HepG2 (cell line): ENCODE data around the gene SEPTIN10. TPM values are rescaled to one million over a fixed set of nuclear protein-coding genes. Genes with fewer than 3 reads are reported as not detected.

Source experiments
- ATAC-seq: fragments of 200-7000 bp; cut with Tn5 transposase; 3 replicates; pipeline ENCODE4 v1.9.1; 2020; ENCODE audit warnings: mild to moderate bottlenecking, moderate library complexity
- BruUV-seq: library from RNA; stranded (reverse); fragments of 400-500 nt; replicated peaks from 2 replicates; lab custom pipeline; 2021; lab: Mats Ljungman, UMichigan
- CTCF ChIA-PET: fragments of 300-600 bp; formaldehyde crosslinking; extraction: SDS; loops from one replicate; lab custom pipeline; 2021; ENCODE audit warnings: low total read pairs, inconsistent platforms, low intra/inter-chr PET ratio; lab: Yijun Ruan, JAX
- POLR2A ChIA-PET: fragments of 350-600 bp; sonication (Branson Sonifier 250); formaldehyde crosslinking; loops from one replicate; lab custom pipeline; 2020; ENCODE audit warnings: antibody characterized with exemption, inconsistent platforms; lab: Yijun Ruan, JAX
- DNase-seq: peaks from one replicate; pipeline ENCODE4 v3.0.0-alpha.2; 2015; ENCODE audit warnings: low spot score
- FAIRE-seq: peaks from 3 replicates; lab custom pipeline; 2011; peaks lifted over from hg19 to GRCh38; lab: Jason Lieb, UNC
- H2AFZ ChIP-seq: one replicate; pipeline ENCODE4 v1.6.1; 2011; ENCODE audit warnings: low read length, inconsistent platforms
- H3K27ac ChIP-seq: fragments of 300-600 bp; 3 replicates; pipeline ENCODE4 v1.8.0; 2011; ENCODE audit warnings: mixed run types, mild to moderate bottlenecking, mixed read lengths, low read length, inconsistent platforms; ENCODE audit not compliant: insufficient read depth; ENCODE audit errors: extremely low read length
- H3K27me3 ChIP-seq, 2 experiments: fragments of 200-600 bp in 1 of 2; 2 replicates in 1 of 2; 3 replicates in 1 of 2; pipeline versions ENCODE4 v1.6.0 to v1.8.0; 2011; ENCODE audit warnings: low read length in 2 of 2, mild to moderate bottlenecking in 2 of 2, moderate library complexity in 2 of 2, inconsistent platforms in 1 of 2; ENCODE audit not compliant: insufficient read depth in 2 of 2, control insufficient read depth in 1 of 2
- H3K36me3 ChIP-seq, 2 experiments: fragments of 200-600 bp in 1 of 2; replicated peaks in 1 of 2; 2 replicates in 1 of 2; 3 replicates in 1 of 2; pipeline versions ENCODE4 v1.5.1 to v1.8.0; 2011; ENCODE audit warnings: low read length in 2 of 2, inconsistent platforms in 1 of 2; ENCODE audit not compliant: insufficient read depth in 2 of 2, control insufficient read depth in 1 of 2
- H3K4me1 ChIP-seq: 2 replicates; pipeline ENCODE4 v1.5.1; 2012; ENCODE audit warnings: low read length, inconsistent platforms; ENCODE audit not compliant: insufficient read depth
- H3K4me2 ChIP-seq: 2 replicates; pipeline ENCODE4 v1.6.0; 2011; ENCODE audit warnings: low read depth, low read length, inconsistent platforms
- H3K4me3 ChIP-seq, 3 experiments: fragments of 200-600 bp in 1 of 3; sonication (generic), shearing (Covaris generic) in 1 of 3; replicated peaks in 1 of 3; 2 replicates each; pipeline ENCODE4 v1.5.1; 2011 to 2016; ENCODE audit warnings: low read length in 3 of 3, inconsistent platforms in 2 of 3, low read depth in 2 of 3, mild to moderate bottlenecking in 2 of 3, control low read depth in 1 of 3, mixed read lengths in 1 of 3; ENCODE audit not compliant: insufficient read depth in 1 of 3
- H3K79me2 ChIP-seq: one replicate; pipeline ENCODE4 v1.6.1; 2011; ENCODE audit warnings: low read length, inconsistent platforms; ENCODE audit not compliant: insufficient read depth
- H3K9ac ChIP-seq: 2 replicates; pipeline ENCODE4 v1.6.0; 2011; ENCODE audit warnings: mild to moderate bottlenecking, low read depth, low read length, inconsistent platforms; ENCODE audit not compliant: insufficient read depth
- H3K9me3 ChIP-seq: 2 replicates; pipeline ENCODE4 v1.5.1; 2012; ENCODE audit warnings: mild to moderate bottlenecking, low read length
- H4K20me1 ChIP-seq: 2 replicates; pipeline ENCODE4 v1.6.0; 2011; ENCODE audit warnings: inconsistent platforms, mild to moderate bottlenecking, low read length, moderate library complexity; ENCODE audit not compliant: insufficient read depth
- ARNTL ChIP-seq: sonication (generic); formaldehyde crosslinking; IDR thresholded peaks from 2 replicates; pipeline ENCODE4 v1.4.0; 2020; ENCODE audit warnings: mild to moderate bottlenecking, missing genetic modification reagents
- FOSL1 ChIP-seq: sonication (generic); formaldehyde crosslinking; IDR thresholded peaks from 2 replicates; pipeline ENCODE4 v1.9.0; 2021; ENCODE audit warnings: missing genetic modification reagents, borderline replicate concordance
- FOXC1 ChIP-seq: sonication (generic); formaldehyde crosslinking; IDR thresholded peaks from 2 replicates; pipeline ENCODE4 v1.8.0; 2022; ENCODE audit warnings: mild to moderate bottlenecking, missing genetic modification reagents, borderline replicate concordance
- GABPA ChIP-seq, 2 experiments: IDR thresholded peaks; 2 replicates each; pipeline ENCODE4 v1.6.1; 2011 to 2016; ENCODE audit warnings: low read depth in 2 of 2, low read length in 1 of 2, missing biosample characterization in 1 of 2, missing genetic modification characterization in 1 of 2
- GATAD2A ChIP-seq: IDR thresholded peaks from 2 replicates; pipeline ENCODE4 v1.6.1; 2016
- NFIB ChIP-seq: sonication (generic); formaldehyde crosslinking; IDR thresholded peaks from 2 replicates; pipeline ENCODE4 v1.9.0; 2021; ENCODE audit warnings: missing genetic modification reagents, mild to moderate bottlenecking, borderline replicate concordance
- TCF12 ChIP-seq, 2 experiments: fragments of 450-650 bp in 1 of 2; sonication (generic) in 1 of 2; formaldehyde crosslinking in 1 of 2; IDR thresholded peaks; 2 replicates each; pipeline versions ENCODE4 v1.6.1 to v1.8.0; 2017 to 2022; ENCODE audit warnings: antibody characterized with exemption in 1 of 2, mild to moderate bottlenecking in 1 of 2, missing genetic modification reagents in 1 of 2, moderate library complexity in 1 of 2
- ZFP36L1 ChIP-seq: sonication (generic); formaldehyde crosslinking; IDR thresholded peaks from 2 replicates; pipeline ENCODE4 v1.8.0; 2022; ENCODE audit warnings: mild to moderate bottlenecking, missing genetic modification reagents, moderate library complexity
- ZNF530 ChIP-seq: sonication (generic); formaldehyde crosslinking; IDR thresholded peaks from 2 replicates; pipeline ENCODE4 v1.5.0; 2020; ENCODE audit warnings: low read depth, mild to moderate bottlenecking, missing genetic modification reagents
- WGBS: methylation state at CpG from one replicate; pipeline ENCODE4 v1.1.6; 2017; ENCODE audit warnings: low lambda C conversion rate; 5-methylcytosine and 5-hydroxymethylcytosine counted together
- in situ Hi-C: cut with HindIII; loops from 2 replicates; pipeline ENCODE4 v1.10.0; 2017; ENCODE audit warnings: low pct_unique_long_range_greater_than_20kb; ENCODE audit not compliant: extremely low pct_ligation_motif_present
- intact Hi-C: fragments of 100-400 bp; cut with micrococcal nuclease; formaldehyde crosslinking; loops from one replicate; pipeline ENCODE4 v1.10.0; 2022; ENCODE audit not compliant: unreplicated experiment
- polyA plus RNA-seq, 8 experiments: library from polyadenylated mRNA; depleted of rRNA in 3 of 8; stranded (reverse) in 7 of 8; unstranded in 1 of 8; fragments of >200 nt; fragmentation: Illumina TruSeq in 4 of 8; extraction: Trizol in 4 of 8; gene quantifications; 2 replicates each; pipeline versions ENCODE4 v1.2.1 to v1.2.3, GENCODE V29; 2011 to 2016; ENCODE audit warnings: low read depth in 4 of 8, missing spikeins in 1 of 8, mixed read lengths in 1 of 8; ENCODE audit not compliant: insufficient read depth in 1 of 8
- total RNA-seq, 5 experiments: library from RNA; depleted of rRNA; stranded (reverse); fragments of >200 nt; fragmentation: Illumina TruSeq; extraction: Trizol; gene quantifications; 2 replicates each; pipeline ENCODE4 v1.2.3, GENCODE V29; 2016; ENCODE audit warnings: low read depth in 1 of 5
- TF ChIP-seq, protein P1 (sequence below): sonication (generic); formaldehyde crosslinking; IDR thresholded peaks from 2 replicates; pipeline ENCODE4 v1.4.0; 2020; ENCODE audit warnings: missing genetic modification reagents, mild to moderate bottlenecking, borderline replicate concordance
- TF ChIP-seq, protein P2 (sequence below): sonication (generic); formaldehyde crosslinking; IDR thresholded peaks from 2 replicates; pipeline ENCODE4 v1.4.0; 2020; ENCODE audit warnings: missing genetic modification reagents

Gene SEPTIN10
- total and polyA plus RNA-seq, 2 of the 13 experiments (the other 11 are each of a cell fraction or from before 2014, with no cell fraction given) = 45.8 to 67.5 TPM

DNA sequence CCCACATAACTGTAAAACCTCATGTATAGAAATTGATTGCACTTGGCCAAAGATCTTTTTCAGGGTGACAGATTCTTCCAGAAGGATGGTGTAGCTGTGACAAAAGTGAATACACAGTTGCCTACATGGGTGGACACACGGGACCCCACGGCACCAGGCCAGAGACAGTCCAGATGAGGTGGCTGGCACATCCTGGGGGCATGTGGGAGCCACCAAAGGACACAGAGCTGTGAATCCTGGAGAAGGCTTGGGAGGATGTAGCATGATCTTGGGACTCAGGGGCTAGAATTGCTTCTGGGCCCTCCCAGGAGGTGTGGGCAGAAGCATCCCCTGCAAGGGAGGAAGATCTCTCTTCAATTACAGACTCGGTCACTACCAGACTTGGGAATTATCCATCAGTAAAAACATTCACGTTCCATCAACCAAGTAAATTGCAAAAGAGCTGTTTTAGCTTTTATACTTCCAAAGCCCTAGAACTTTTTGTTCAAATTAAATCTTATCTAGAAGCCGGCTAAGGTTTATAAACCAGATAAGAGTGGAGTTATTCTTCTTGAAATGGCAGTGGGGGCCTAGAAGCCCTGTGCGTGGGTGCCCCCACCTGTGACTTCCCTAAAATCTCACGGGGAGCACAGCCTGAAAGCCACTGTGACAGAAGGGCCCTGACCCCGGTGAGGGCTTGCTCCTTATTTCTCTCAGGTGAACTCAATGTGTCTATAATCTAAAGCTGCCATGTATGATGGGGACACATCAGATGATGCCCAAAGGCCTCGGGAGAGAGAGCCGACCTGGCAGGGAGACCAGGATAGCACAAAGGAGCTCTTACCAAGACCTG is 81.7 kb downstream of the SEPTIN10 start (continued):
- TF ChIP-seq, protein P1, sequence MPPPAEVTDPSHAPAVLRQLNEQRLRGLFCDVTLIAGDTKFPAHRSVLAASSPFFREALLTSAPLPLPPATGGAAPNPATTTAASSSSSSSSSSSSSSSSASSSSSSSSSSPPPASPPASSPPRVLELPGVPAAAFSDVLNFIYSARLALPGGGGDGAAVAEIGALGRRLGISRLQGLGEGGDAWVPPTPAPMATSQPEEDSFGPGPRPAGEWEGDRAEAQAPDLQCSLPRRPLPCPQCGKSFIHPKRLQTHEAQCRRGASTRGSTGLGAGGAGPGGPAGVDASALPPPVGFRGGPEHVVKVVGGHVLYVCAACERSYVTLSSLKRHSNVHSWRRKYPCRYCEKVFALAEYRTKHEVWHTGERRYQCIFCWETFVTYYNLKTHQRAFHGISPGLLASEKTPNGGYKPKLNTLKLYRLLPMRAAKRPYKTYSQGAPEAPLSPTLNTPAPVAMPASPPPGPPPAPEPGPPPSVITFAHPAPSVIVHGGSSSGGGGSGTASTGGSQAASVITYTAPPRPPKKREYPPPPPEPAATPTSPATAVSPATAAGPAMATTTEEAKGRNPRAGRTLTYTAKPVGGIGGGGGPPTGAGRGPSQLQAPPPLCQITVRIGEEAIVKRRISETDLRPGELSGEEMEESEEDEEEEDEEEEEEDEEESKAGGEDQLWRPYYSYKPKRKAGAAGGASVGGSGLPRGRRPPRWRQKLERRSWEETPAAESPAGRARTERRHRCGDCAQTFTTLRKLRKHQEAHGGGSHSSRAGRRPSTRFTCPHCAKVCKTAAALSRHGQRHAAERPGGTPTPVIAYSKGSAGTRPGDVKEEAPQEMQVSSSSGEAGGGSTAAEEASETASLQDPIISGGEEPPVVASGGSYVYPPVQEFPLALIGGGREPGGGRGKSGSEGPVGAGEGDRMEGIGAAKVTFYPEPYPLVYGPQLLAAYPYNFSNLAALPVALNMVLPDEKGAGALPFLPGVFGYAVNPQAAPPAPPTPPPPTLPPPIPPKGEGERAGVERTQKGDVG (CRISPR knock-in tag) = no peak
- TF ChIP-seq TCF12 (IDR thresholded peaks at IDR 0.05) = no peak
- TF ChIP-seq TCF12 (CRISPR knock-in tag; IDR thresholded peaks at IDR 0.05) = no peak
- no peak for TF ChIP-seq FOSL1 (CRISPR knock-in tag)

DNA sequence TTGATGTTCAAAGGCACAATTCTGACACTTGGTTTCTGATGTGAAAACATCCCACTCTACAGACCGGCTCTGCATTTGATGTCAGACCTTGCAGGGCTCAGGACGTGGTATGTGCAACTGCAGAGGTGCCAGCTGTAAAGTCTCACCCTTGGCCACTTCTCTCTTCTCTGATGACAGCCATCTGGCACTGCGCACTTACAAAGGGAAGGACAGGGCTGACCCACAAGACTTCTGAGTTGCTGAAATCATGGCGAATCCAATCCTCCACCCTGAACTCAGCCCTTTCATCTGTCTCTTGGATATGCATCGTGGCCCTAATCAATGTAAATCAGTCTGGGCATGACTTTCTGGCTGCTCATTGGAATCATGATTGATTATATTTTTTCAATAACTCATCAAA is 82.5 kb downstream of the SEPTIN10 start:
- in situ Hi-C loops = loop anchor here (5.0 kb wide), 1 partner anchor 186 kb away; no protein-coding TSS in a partner anchor
- DNase-seq (no peak), FAIRE-seq (no peak), ATAC-seq (no peak)
- ChIA-PET CTCF (no interaction called here), POLR2A (no interaction called here)
- Histone ChIP-seq H4K20me1 (no peaks in the 10 kb centered on the region), H3K4me2 (no peak overlapping the region), H3K4me1 (peaks cover 27% of the 10 kb centered on the region), H2AFZ (no peak overlapping the region), H3K27me3 (peaks cover 9 to 64% of the 10 kb centered on the region in 2 experiments), H3K27ac (no peak overlapping the region), H3K4me3 (no peak overlapping the region), H3K79me2 (no peaks in the 10 kb centered on the region), H3K9me3 (no peaks in the 10 kb centered on the region), H3K9ac (no peak overlapping the region), H3K36me3 (no peaks in the 10 kb centered on the region)
- WGBS = 73% methylated on average over 5 of the region's 5 CpGs
- intact Hi-C loops = no loop called here
- BruUV-seq = no TSS peak
- TF ChIP-seq ZNF530 (CRISPR knock-in tag) = no peak
- TF ChIP-seq, protein P2, sequence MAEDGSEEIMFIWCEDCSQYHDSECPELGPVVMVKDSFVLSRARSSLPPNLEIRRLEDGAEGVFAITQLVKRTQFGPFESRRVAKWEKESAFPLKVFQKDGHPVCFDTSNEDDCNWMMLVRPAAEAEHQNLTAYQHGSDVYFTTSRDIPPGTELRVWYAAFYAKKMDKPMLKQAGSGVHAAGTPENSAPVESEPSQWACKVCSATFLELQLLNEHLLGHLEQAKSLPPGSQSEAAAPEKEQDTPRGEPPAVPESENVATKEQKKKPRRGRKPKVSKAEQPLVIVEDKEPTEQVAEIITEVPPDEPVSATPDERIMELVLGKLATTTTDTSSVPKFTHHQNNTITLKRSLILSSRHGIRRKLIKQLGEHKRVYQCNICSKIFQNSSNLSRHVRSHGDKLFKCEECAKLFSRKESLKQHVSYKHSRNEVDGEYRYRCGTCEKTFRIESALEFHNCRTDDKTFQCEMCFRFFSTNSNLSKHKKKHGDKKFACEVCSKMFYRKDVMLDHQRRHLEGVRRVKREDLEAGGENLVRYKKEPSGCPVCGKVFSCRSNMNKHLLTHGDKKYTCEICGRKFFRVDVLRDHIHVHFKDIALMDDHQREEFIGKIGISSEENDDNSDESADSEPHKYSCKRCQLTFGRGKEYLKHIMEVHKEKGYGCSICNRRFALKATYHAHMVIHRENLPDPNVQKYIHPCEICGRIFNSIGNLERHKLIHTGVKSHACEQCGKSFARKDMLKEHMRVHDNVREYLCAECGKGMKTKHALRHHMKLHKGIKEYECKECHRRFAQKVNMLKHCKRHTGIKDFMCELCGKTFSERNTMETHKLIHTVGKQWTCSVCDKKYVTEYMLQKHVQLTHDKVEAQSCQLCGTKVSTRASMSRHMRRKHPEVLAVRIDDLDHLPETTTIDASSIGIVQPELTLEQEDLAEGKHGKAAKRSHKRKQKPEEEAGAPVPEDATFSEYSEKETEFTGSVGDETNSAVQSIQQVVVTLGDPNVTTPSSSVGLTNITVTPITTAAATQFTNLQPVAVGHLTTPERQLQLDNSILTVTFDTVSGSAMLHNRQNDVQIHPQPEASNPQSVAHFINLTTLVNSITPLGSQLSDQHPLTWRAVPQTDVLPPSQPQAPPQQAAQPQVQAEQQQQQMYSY (CRISPR knock-in tag) = no peak
- no peak for TF ChIP-seq FOXC1 (CRISPR knock-in tag)
- TF ChIP-seq ARNTL (CRISPR knock-in tag) = no peak
- TF ChIP-seq GATAD2A (CRISPR knock-in tag) = no peak
- TF ChIP-seq GABPA (IDR thresholded peaks at IDR 0.05; ENCODE audit: low read depth, low read length) = no peak
- no peak for TF ChIP-seq GABPA (CRISPR knock-in tag; IDR thresholded peaks at IDR 0.05; ENCODE audit: low read depth)
- no peak for TF ChIP-seq NFIB (CRISPR knock-in tag)
- no peak for TF ChIP-seq ZFP36L1 (CRISPR knock-in tag)
